ENCODE measurements around the gene OPN3. TPM values are rescaled to one million over a fixed set of nuclear protein-coding genes. Genes with fewer than 3 reads are reported as not detected.

The OPN3 gene
- total RNA-seq, 2 donors from 2014 or later = 2.3 to 7.0 TPM

DNA sequence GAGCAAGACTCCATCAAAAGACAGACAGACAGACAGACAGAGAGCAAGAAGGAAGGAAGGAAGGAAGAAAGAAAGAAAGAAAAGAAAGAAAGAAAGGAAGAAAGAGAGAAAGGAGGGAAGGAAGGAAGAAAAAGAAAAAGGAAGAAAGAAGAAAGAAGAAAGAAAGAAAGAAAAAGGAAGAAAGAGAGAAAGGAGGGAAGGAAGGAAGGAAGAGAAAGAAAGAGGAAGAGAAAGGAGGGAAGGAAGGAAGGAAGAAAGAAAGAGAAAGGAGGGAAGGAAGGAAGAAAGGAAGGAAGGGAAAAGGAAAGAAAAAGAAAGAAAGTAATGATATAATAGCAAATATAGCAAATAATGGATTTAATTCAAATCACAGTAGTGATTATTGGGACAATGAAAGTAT, 32.7 kb downstream of the OPN3 start:
- Histone ChIP-seq H3K9me3 (no peaks in the 10 kb centered on the region), H3K27me3 (no peaks in the 10 kb centered on the region), H3K27ac (no peak overlapping the region), H3K4me1 (peaks cover 22% of the 10 kb centered on the region), H3K4me3 (no peak overlapping the region), H3K36me3 (replicated peaks in 1 of 2; ENCODE audit: insufficient read depth in 1 of 2, low read depth in 2 of 2) (no peaks in the 10 kb centered on the region)
- intact Hi-C loops (cut with DNase I) = no loop called here
- TF ChIP-seq, protein P1, sequence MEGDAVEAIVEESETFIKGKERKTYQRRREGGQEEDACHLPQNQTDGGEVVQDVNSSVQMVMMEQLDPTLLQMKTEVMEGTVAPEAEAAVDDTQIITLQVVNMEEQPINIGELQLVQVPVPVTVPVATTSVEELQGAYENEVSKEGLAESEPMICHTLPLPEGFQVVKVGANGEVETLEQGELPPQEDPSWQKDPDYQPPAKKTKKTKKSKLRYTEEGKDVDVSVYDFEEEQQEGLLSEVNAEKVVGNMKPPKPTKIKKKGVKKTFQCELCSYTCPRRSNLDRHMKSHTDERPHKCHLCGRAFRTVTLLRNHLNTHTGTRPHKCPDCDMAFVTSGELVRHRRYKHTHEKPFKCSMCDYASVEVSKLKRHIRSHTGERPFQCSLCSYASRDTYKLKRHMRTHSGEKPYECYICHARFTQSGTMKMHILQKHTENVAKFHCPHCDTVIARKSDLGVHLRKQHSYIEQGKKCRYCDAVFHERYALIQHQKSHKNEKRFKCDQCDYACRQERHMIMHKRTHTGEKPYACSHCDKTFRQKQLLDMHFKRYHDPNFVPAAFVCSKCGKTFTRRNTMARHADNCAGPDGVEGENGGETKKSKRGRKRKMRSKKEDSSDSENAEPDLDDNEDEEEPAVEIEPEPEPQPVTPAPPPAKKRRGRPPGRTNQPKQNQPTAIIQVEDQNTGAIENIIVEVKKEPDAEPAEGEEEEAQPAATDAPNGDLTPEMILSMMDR (IDR thresholded peaks at IDR 0.05) = no peak
- TF ChIP-seq POLR2A (IDR thresholded peaks at IDR 0.05) = no peak
- DNase-seq = no peak
- ATAC-seq = no peak

DNA sequence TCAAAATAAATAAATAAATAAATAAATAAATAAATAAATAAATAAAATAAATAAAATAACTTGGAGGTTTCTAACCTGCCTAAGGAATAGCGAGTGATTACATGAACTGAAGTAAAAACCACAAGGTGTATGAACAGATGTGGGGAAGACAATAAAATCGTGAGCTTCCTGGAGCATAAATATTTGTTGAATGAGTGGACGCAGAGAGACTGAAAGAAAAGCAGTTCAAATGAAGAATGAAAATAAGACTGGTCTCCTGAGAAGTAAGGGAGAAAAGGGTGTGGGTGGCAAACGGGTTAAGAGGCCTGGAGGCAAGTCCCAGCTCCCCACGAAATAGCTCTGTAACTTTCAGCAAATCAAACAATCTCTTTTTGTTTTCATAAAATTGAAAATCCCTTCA, 33.6 kb downstream of the OPN3 start:
- Histone ChIP-seq H3K36me3 (replicated peaks in 1 of 2; ENCODE audit: insufficient read depth in 1 of 2, low read depth in 2 of 2) (no peaks in the 10 kb centered on the region), H3K4me3 (no peak overlapping the region), H3K4me1 (peaks cover 20% of the 10 kb centered on the region), H3K9me3 (no peaks in the 10 kb centered on the region), H3K27me3 (no peaks in the 10 kb centered on the region), H3K27ac (no peak overlapping the region)
- TF ChIP-seq, protein P1 (IDR thresholded peaks at IDR 0.05) = no peak
- no peak for TF ChIP-seq POLR2A (IDR thresholded peaks at IDR 0.05)
- DNase-seq (no peak), ATAC-seq (no peak)
- WGBS, 2 donors = 74 to 75% methylated on average over 5 of the region's 5 CpGs
- intact Hi-C loops (cut with DNase I) = no loop called here

DNA sequence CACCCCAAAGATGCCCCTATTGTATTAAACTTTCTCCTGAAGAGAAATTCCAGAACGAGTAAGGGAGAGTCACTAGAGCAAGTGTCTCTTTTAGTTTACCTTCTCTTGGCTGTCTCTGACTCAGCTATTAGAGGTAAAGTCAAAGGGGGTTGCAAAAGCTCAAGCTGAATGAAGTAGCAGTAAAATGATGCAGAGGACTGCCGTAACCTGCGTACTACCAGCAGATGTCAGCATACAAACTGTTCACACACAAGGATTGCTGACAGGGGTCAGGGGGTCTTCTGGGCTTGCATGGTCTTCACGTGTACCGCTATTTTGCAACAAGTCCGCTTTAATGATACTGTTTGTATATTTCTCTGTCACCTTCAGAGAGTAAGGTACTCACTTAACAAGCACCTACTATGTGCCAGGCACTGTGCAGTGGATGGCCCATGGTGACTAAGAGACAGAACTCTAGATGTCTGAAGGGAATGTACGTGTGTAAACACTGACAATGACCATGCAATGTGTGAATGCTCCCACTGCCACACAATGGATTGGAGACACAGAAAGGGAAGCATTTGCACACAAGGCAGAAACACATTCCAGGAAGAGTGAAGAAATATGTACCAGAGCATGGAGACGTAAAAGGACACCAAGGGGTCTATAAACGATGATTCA, 34.9 kb downstream of the OPN3 start:
- intact Hi-C loops (cut with DNase I) = no loop called here

DNA sequence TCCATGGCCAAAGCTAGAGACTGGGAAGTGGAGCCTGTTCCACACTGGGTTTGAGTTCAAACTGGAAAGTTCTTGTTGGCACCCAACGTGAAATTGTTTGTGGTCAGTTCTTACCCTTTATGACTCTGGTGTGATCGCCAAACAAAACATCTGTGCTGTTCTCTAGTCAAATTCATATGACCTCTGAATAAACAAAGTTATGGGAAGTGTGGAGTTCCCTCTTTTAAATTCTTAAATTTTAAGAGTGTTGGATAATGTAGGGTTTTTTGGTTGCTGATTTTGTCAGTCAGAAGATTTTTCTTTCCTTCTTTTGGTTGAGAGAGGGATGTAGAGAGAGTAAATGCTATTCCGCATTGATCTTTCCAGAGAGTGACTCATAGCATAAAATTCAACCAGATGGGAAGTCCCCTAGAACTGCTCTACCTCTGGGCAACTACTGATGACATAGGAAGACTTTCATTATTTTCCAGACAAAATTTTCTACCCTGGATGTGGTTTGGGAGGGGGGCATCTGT, 36.4 kb downstream of the OPN3 start:
- H3K27me3 ChIP-seq = no peaks in the 10 kb centered on the region
- H3K36me3 ChIP-seq (replicated peaks in 1 of 2; ENCODE audit: insufficient read depth in 1 of 2, low read depth in 2 of 2) = no peaks in the 10 kb centered on the region
- intact Hi-C loops (cut with DNase I) = no loop called here
- H3K9me3 ChIP-seq = no peaks in the 10 kb centered on the region
- no peak for TF ChIP-seq POLR2A (IDR thresholded peaks at IDR 0.05)
- TF ChIP-seq, protein P1 (IDR thresholded peaks at IDR 0.05) = no peak
- ATAC-seq (peak; percentile 52), DNase-seq (no peak)
- WGBS, 2 donors = 57 to 61% methylated on average over 3 of the region's 3 CpGs
- H3K4me3 ChIP-seq = no peak overlapping the region
- no peaks in the 10 kb centered on the region for H3K4me1 ChIP-seq
- peak overlapping the region in 1 of 4 donors; percentile 7 for H3K27ac ChIP-seq

More for the DNA sequence above, 34.9 kb downstream of the OPN3 start:
- H3K4me3 ChIP-seq = no peak overlapping the region
- H3K27me3 ChIP-seq = no peaks in the 10 kb centered on the region
- no peak overlapping the region for H3K27ac ChIP-seq
- WGBS, 2 donors = 59 to 69% methylated on average over 9 of the region's 9 CpGs
- no peaks in the 10 kb centered on the region for H3K9me3 ChIP-seq
- TF ChIP-seq POLR2A (IDR thresholded peaks at IDR 0.05) = no peak
- TF ChIP-seq, protein P1 (IDR thresholded peaks at IDR 0.05) = no peak
- H3K4me1 ChIP-seq = peaks cover 7% of the 10 kb centered on the region
- no peak for DNase-seq
- H3K36me3 ChIP-seq (replicated peaks in 1 of 2; ENCODE audit: insufficient read depth in 1 of 2, low read depth in 2 of 2) = no peaks in the 10 kb centered on the region
- no peak for ATAC-seq

DNA sequence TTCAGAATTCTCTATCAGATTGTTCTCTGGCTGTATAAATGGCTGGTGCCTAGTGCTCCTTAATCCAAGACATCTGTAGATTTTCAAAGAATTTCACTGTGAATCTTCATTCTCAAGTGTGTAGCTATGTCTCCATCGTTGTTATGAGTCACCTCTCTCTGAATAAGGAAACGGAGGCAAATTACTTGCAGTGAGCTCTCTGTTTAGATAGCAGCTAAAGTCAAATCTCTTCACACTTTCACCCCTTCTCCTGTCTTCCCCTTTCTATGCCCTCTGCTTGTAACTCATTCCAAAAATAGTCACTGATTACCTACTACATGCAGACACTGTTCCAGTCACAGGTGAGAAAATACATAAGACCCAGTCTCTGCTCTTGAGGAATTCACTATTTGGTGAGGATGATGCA, 39.7 kb downstream of the OPN3 start:
- WGBS, 2 donors = 65 to 67% methylated on average over 2 of the region's 2 CpGs
- ATAC-seq (no peak), DNase-seq (no peak)
- H3K9me3 ChIP-seq = no peaks in the 10 kb centered on the region
- H3K27me3 ChIP-seq = no peaks in the 10 kb centered on the region
- H3K36me3 ChIP-seq (replicated peaks in 1 of 2; ENCODE audit: insufficient read depth in 1 of 2, low read depth in 2 of 2) = no peaks in the 10 kb centered on the region
- no peak for TF ChIP-seq POLR2A (IDR thresholded peaks at IDR 0.05)
- TF ChIP-seq, protein P1 (IDR thresholded peaks at IDR 0.05) = no peak
- H3K4me1 ChIP-seq = no peaks in the 10 kb centered on the region
- intact Hi-C loops (cut with DNase I) = no loop called here
- H3K27ac ChIP-seq = no peak overlapping the region
- H3K4me3 ChIP-seq = no peak overlapping the region
